AG04450 (cell line): Measurements from ENCODE around the gene KRT38. TPM values are rescaled to one million over a fixed set of nuclear protein-coding genes. Genes with fewer than 3 reads are reported as not detected.

Source experiments
- CTCF ChIA-PET: fragments of 300-600, 350-600 bp; formaldehyde crosslinking; extraction: SDS; loops from one replicate; lab custom pipeline; 2022; ENCODE audit warnings: antibody characterized with exemption, inconsistent platforms; lab: Charles Lee
- POLR2A ChIA-PET: fragments of 350-600 bp; formaldehyde crosslinking; extraction: SDS; loops from one replicate; lab custom pipeline; 2021; ENCODE audit warnings: antibody characterized with exemption, inconsistent platforms; lab: Yijun Ruan, JAX
- DNase-seq: peaks from one replicate; pipeline ENCODE4 v3.0.0-alpha.2; 2011; ENCODE audit warnings: low read depth, low spot score
- H3K27ac ChIP-seq: one replicate; pipeline ENCODE4 v1.5.1; 2012; ENCODE audit warnings: low read depth, low read length, control low read depth
- H3K27me3 ChIP-seq: one replicate; pipeline ENCODE4 v1.6.0; 2012; ENCODE audit warnings: low read length; ENCODE audit not compliant: control insufficient read depth, insufficient read depth
- H3K4me3 ChIP-seq: 2 replicates; pipeline ENCODE4 v1.5.1; 2011; ENCODE audit warnings: mild to moderate bottlenecking, low read depth, low read length, control low read depth
- H3K9me3 ChIP-seq: 2 replicates; pipeline ENCODE4 v1.5.1; 2012; ENCODE audit warnings: low read length; ENCODE audit not compliant: control insufficient read depth, insufficient read depth
- polyA plus RNA-seq: library from polyadenylated mRNA; depleted of rRNA; stranded (reverse); fragments of >200 nt; gene quantifications from 2 replicates; pipeline ENCODE4 v1.2.3, GENCODE V29; 2011; rRNA removed
- small RNA-seq: library from RNA; depleted of rRNA; stranded (forward); fragments of <200 nt; gene quantifications from one replicate; pipeline ENCODE3, GENCODE V24; 2012; ENCODE audit warnings: low read depth; ENCODE audit not compliant: insufficient read length
- TF ChIP-seq, protein P1 (sequence below): IDR thresholded peaks from 2 replicates; pipeline ENCODE4 v1.5.1; 2011; ENCODE audit warnings: low read depth, low read length, control low read depth, inconsistent platforms

KRT38 gene
- polyA plus RNA-seq, 1 experiment = 0.11 TPM

DNA sequence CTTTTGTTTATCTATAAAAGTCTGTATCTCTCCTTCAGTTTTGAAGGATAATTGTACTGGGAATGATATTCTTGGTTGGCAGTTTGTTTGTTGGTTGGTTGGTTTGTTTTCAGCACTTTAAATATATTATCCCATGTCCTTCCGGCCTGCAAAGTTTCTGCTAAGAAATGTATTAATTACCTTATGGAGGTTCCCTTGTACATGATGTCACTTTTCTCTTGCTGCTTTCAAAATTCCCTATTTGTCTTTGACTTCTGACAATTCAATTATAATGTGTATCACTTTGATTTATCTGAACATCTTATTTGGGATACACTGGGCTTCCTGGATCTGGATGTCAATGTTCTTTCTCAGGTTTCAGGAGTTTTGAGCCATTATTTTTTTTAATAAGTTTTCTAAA lies 54.6 kb downstream of the KRT38 start:
- H3K27me3 ChIP-seq = no peaks in the 10 kb centered on the region
- TF ChIP-seq, protein P1, sequence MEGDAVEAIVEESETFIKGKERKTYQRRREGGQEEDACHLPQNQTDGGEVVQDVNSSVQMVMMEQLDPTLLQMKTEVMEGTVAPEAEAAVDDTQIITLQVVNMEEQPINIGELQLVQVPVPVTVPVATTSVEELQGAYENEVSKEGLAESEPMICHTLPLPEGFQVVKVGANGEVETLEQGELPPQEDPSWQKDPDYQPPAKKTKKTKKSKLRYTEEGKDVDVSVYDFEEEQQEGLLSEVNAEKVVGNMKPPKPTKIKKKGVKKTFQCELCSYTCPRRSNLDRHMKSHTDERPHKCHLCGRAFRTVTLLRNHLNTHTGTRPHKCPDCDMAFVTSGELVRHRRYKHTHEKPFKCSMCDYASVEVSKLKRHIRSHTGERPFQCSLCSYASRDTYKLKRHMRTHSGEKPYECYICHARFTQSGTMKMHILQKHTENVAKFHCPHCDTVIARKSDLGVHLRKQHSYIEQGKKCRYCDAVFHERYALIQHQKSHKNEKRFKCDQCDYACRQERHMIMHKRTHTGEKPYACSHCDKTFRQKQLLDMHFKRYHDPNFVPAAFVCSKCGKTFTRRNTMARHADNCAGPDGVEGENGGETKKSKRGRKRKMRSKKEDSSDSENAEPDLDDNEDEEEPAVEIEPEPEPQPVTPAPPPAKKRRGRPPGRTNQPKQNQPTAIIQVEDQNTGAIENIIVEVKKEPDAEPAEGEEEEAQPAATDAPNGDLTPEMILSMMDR = no peak
- no peak overlapping the region for H3K4me3 ChIP-seq
- DNase-seq = no peak
- CTCF ChIA-PET = no interaction called here
- no peak overlapping the region for H3K27ac ChIP-seq
- H3K9me3 ChIP-seq = no peaks in the 10 kb centered on the region; the same call in 1 of the 2 replicates
- POLR2A ChIA-PET = no interaction called here

Small RNA genes lying within 50 kb of the gene (small RNA-seq; reads per million reads assigned to genes)
- gene RNU2-32P = not detected

Other genes starting within 250 kb of the KRT38 start
- gene KRTAP9-2, start 214.3 kb downstream of the KRT38 start, polyA plus RNA-seq = not detected in 2 replicates
- not detected in 2 replicates for gene KRTAP9-3, start 208.5 kb downstream of the KRT38 start, polyA plus RNA-seq
- gene KRTAP9-8, start 203.0 kb downstream of the KRT38 start, polyA plus RNA-seq = not detected in 2 replicates
- not detected in 2 replicates for gene KRTAP9-4, start 191.3 kb downstream of the KRT38 start, polyA plus RNA-seq
- gene KRTAP9-9, start 185.6 kb downstream of the KRT38 start, polyA plus RNA-seq = not detected in 2 replicates
- gene KRTAP9-6, start 175.6 kb downstream of the KRT38 start, polyA plus RNA-seq = not detected in 2 replicates
- not detected in 2 replicates for gene KRTAP9-7, start 165.3 kb downstream of the KRT38 start, polyA plus RNA-seq
- not detected in 2 replicates for gene KRTAP29-1, start 138.1 kb downstream of the KRT38 start, polyA plus RNA-seq
- not detected in 2 replicates for gene KRTAP16-1, start 131.7 kb downstream of the KRT38 start, polyA plus RNA-seq
- gene KRTAP17-1, start 125.3 kb downstream of the KRT38 start, polyA plus RNA-seq = not detected in 2 replicates
- gene KRT33A, start 90.2 kb downstream of the KRT38 start, polyA plus RNA-seq = not detected in 2 replicates
- 0.07 TPM in 1 of 2 replicates, not detected in the other for gene KRT33B, start 71.2 kb downstream of the KRT38 start, polyA plus RNA-seq
- 0.27 and 0.29 TPM in 2 replicates for gene KRT34, start 58.7 kb downstream of the KRT38 start, polyA plus RNA-seq
- gene KRT31, start 43.4 kb downstream of the KRT38 start, polyA plus RNA-seq = not detected in 2 replicates
- not detected in 2 replicates for gene KRT37, start 16.4 kb downstream of the KRT38 start, polyA plus RNA-seq
- gene KRT32, start 26.4 kb upstream of the KRT38 start, polyA plus RNA-seq = 0.09 and 0.14 TPM in 2 replicates
- gene KRT35, start 40.2 kb upstream of the KRT38 start, polyA plus RNA-seq = not detected in 2 replicates
- gene KRT36, start 48.9 kb upstream of the KRT38 start, polyA plus RNA-seq = not detected in 2 replicates
- gene KRT13, start 64.6 kb upstream of the KRT38 start, polyA plus RNA-seq = 0.05 TPM in 1 of 2 replicates, not detected in the other
- gene KRT15, start 77.9 kb upstream of the KRT38 start, polyA plus RNA-seq = 1.4 and 1.8 TPM in 2 replicates
- 19.7 and 27.6 TPM in 2 replicates for gene KRT19, start 87.3 kb upstream of the KRT38 start, polyA plus RNA-seq
- gene KRT9, start 131.1 kb upstream of the KRT38 start, polyA plus RNA-seq = not detected in 2 replicates
- gene KRT14, start 145.9 kb upstream of the KRT38 start, polyA plus RNA-seq = 0.09 TPM in 1 of 2 replicates, not detected in the other
- gene KRT16, start 171.8 kb upstream of the KRT38 start, polyA plus RNA-seq = not detected in 2 replicates
- 2.8 and 4.9 TPM in 2 replicates for gene KRT17, start 183.6 kb upstream of the KRT38 start, polyA plus RNA-seq
- gene EIF1, start 247.9 kb upstream of the KRT38 start, polyA plus RNA-seq = 529 and 549 TPM in 2 replicates